HEK293 (cell line): ENCODE measurements around the gene RILP.

Experiments
- BCL11B ChIP-seq: fragments of 450-650 bp; formaldehyde crosslinking; IDR thresholded peaks from 2 replicates; pipeline ENCODE4 v1.5.1; 2016; ENCODE audit warnings: low read depth, missing biosample characterization, missing genetic modification characterization
- KLF8 ChIP-seq: fragments of 450-650 bp; formaldehyde crosslinking; IDR thresholded peaks from 2 replicates; pipeline ENCODE4 v1.5.1; 2016; ENCODE audit warnings: missing biosample characterization, missing genetic modification characterization
- PRDM10 ChIP-seq: fragments of 450-650 bp; formaldehyde crosslinking; IDR thresholded peaks from 2 replicates; pipeline ENCODE4 v1.5.1; 2016; ENCODE audit warnings: missing biosample characterization, missing genetic modification characterization
- RBAK ChIP-seq: fragments of 450-650 bp; formaldehyde crosslinking; IDR thresholded peaks from 2 replicates; pipeline ENCODE4 v1.5.1; 2016; ENCODE audit warnings: missing biosample characterization, missing genetic modification characterization
- SETDB1 ChIP-seq: IDR thresholded peaks from one replicate; pipeline ENCODE4 v1.6.1; 2017; ENCODE audit warnings: mild to moderate bottlenecking, low read length, moderate library complexity, mixed read lengths; ENCODE audit not compliant: insufficient read length
- ZBTB20 ChIP-seq: fragments of 450-650 bp; formaldehyde crosslinking; IDR thresholded peaks from 2 replicates; pipeline ENCODE4 v1.5.1; 2016; ENCODE audit warnings: missing biosample characterization, missing genetic modification characterization
- ZEB2 ChIP-seq: fragments of 450-650 bp; formaldehyde crosslinking; IDR thresholded peaks from 2 replicates; pipeline ENCODE4 v1.5.1; 2016; ENCODE audit warnings: missing biosample characterization, missing genetic modification characterization
- ZFP69B ChIP-seq: fragments of 450-650 bp; formaldehyde crosslinking; IDR thresholded peaks from 2 replicates; pipeline ENCODE4 v1.5.1; 2016; ENCODE audit warnings: missing biosample characterization, missing genetic modification characterization
- ZIC2 ChIP-seq: fragments of 450-650 bp; formaldehyde crosslinking; IDR thresholded peaks from 2 replicates; pipeline ENCODE4 v1.5.1; 2016; ENCODE audit warnings: missing biosample characterization, missing genetic modification characterization
- ZNF112 ChIP-seq: fragments of 450-650 bp; formaldehyde crosslinking; IDR thresholded peaks from 2 replicates; pipeline ENCODE4 v1.5.0; 2017; ENCODE audit warnings: missing biosample characterization, missing genetic modification characterization
- ZNF175 ChIP-seq: fragments of 450-650 bp; formaldehyde crosslinking; IDR thresholded peaks from 2 replicates; pipeline ENCODE4 v1.5.1; 2016; ENCODE audit warnings: missing biosample characterization, missing genetic modification characterization
- ZNF18 ChIP-seq: fragments of 450-650 bp; formaldehyde crosslinking; IDR thresholded peaks from 2 replicates; pipeline ENCODE4 v1.5.1; 2016; ENCODE audit warnings: missing biosample characterization, missing genetic modification characterization
- ZNF211 ChIP-seq: fragments of 450-650 bp; formaldehyde crosslinking; IDR thresholded peaks from 2 replicates; pipeline ENCODE4 v1.5.1; 2016; ENCODE audit warnings: low read depth, missing biosample characterization, missing genetic modification characterization
- ZNF449 ChIP-seq: fragments of 450-650 bp; formaldehyde crosslinking; IDR thresholded peaks from 2 replicates; pipeline ENCODE4 v1.5.1; 2017; ENCODE audit warnings: missing biosample characterization, mild to moderate bottlenecking, missing genetic modification characterization, moderate library complexity
- ZNF514 ChIP-seq: fragments of 450-650 bp; formaldehyde crosslinking; IDR thresholded peaks from 2 replicates; pipeline ENCODE4 v1.5.1; 2016; ENCODE audit warnings: missing biosample characterization, missing genetic modification characterization
- ZNF624 ChIP-seq: fragments of 450-650 bp; formaldehyde crosslinking; IDR thresholded peaks from 2 replicates; pipeline ENCODE4 v1.5.1; 2017; ENCODE audit warnings: missing biosample characterization, missing genetic modification characterization
- ZNF626 ChIP-seq: fragments of 450-650 bp; sonication (Bioruptor Pico); formaldehyde crosslinking; IDR thresholded peaks from 2 replicates; pipeline ENCODE4 v1.5.1; 2018; ENCODE audit warnings: missing biosample characterization, missing genetic modification characterization, inconsistent platforms
- ZNF677 ChIP-seq: fragments of 450-650 bp; IDR thresholded peaks from 2 replicates; pipeline ENCODE4 v1.5.0; 2018; ENCODE audit warnings: missing biosample characterization, mild to moderate bottlenecking, missing genetic modification characterization, moderate library complexity
- ZNF76 ChIP-seq: fragments of 450-650 bp; formaldehyde crosslinking; IDR thresholded peaks from 2 replicates; pipeline ENCODE4; 2016; ENCODE audit warnings: low read depth, missing biosample characterization, missing genetic modification characterization, borderline replicate concordance
- TF ChIP-seq, protein P1 (sequence below): fragments of 450-650 bp; formaldehyde crosslinking; IDR thresholded peaks from 2 replicates; pipeline ENCODE4 v1.5.1; 2016; ENCODE audit warnings: missing biosample characterization, missing genetic modification characterization
- TF ChIP-seq, protein P2 (sequence below): fragments of 450-650 bp; formaldehyde crosslinking; IDR thresholded peaks from 2 replicates; pipeline ENCODE4 v1.5.1; 2016; ENCODE audit warnings: missing biosample characterization, missing genetic modification characterization, borderline replicate concordance
- TF ChIP-seq, protein P3 (sequence below): fragments of 450-650 bp; IDR thresholded peaks from 2 replicates; pipeline ENCODE4 v1.5.1; 2018; ENCODE audit warnings: missing biosample characterization, mild to moderate bottlenecking, missing genetic modification characterization
- TF ChIP-seq, protein P4 (sequence below): fragments of 450-650 bp; formaldehyde crosslinking; IDR thresholded peaks from 2 replicates; pipeline ENCODE4 v1.5.1; 2017; ENCODE audit warnings: missing biosample characterization, missing genetic modification characterization

Gene RILP

GRCh38 chr17:1643293-1643998, 6.2 kb downstream of the RILP start (continued):
- TF ChIP-seq, protein P1, sequence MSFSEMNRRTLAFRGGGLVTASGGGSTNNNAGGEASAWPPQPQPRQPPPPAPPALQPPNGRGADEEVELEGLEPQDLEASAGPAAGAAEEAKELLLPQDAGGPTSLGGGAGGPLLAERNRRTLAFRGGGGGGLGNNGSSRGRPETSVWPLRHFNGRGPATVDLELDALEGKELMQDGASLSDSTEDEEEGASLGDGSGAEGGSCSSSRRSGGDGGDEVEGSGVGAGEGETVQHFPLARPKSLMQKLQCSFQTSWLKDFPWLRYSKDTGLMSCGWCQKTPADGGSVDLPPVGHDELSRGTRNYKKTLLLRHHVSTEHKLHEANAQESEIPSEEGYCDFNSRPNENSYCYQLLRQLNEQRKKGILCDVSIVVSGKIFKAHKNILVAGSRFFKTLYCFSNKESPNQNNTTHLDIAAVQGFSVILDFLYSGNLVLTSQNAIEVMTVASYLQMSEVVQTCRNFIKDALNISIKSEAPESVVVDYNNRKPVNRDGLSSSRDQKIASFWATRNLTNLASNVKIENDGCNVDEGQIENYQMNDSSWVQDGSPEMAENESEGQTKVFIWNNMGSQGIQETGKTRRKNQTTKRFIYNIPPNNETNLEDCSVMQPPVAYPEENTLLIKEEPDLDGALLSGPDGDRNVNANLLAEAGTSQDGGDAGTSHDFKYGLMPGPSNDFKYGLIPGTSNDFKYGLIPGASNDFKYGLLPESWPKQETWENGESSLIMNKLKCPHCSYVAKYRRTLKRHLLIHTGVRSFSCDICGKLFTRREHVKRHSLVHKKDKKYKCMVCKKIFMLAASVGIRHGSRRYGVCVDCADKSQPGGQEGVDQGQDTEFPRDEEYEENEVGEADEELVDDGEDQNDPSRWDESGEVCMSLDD (tag by site-specific recombination) = no peak
- TF ChIP-seq ZNF112 = no peak
- TF ChIP-seq ZNF175 = no peak
- TF ChIP-seq ZNF76 = no peak
- no peak for TF ChIP-seq PRDM10 (tag by site-specific recombination)
- no peak for TF ChIP-seq ZNF449
- no peak for TF ChIP-seq ZNF624 (tag by site-specific recombination)
- no peak for TF ChIP-seq ZNF514 (tag by site-specific recombination)
- no peak for TF ChIP-seq ZNF677 (tag by site-specific recombination)
- no peak for TF ChIP-seq ZNF211
- no peak for TF ChIP-seq KLF8 (tag by site-specific recombination)
- no peak for TF ChIP-seq RBAK (tag by site-specific recombination)
- TF ChIP-seq, protein P2, sequence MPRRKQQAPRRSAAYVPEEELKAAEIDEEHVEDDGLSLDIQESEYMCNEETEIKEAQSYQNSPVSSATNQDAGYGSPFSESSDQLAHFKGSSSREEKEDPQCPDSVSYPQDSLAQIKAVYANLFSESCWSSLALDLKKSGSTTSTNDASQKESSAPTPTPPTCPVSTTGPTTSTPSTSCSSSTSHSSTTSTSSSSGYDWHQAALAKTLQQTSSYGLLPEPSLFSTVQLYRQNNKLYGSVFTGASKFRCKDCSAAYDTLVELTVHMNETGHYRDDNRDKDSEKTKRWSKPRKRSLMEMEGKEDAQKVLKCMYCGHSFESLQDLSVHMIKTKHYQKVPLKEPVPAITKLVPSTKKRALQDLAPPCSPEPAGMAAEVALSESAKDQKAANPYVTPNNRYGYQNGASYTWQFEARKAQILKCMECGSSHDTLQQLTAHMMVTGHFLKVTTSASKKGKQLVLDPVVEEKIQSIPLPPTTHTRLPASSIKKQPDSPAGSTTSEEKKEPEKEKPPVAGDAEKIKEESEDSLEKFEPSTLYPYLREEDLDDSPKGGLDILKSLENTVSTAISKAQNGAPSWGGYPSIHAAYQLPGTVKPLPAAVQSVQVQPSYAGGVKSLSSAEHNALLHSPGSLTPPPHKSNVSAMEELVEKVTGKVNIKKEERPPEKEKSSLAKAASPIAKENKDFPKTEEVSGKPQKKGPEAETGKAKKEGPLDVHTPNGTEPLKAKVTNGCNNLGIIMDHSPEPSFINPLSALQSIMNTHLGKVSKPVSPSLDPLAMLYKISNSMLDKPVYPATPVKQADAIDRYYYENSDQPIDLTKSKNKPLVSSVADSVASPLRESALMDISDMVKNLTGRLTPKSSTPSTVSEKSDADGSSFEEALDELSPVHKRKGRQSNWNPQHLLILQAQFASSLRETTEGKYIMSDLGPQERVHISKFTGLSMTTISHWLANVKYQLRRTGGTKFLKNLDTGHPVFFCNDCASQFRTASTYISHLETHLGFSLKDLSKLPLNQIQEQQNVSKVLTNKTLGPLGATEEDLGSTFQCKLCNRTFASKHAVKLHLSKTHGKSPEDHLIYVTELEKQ (tag by site-specific recombination) = no peak
- peak; percentile 39 for TF ChIP-seq ZIC2 (tag by site-specific recombination)
- TF ChIP-seq, protein P3, sequence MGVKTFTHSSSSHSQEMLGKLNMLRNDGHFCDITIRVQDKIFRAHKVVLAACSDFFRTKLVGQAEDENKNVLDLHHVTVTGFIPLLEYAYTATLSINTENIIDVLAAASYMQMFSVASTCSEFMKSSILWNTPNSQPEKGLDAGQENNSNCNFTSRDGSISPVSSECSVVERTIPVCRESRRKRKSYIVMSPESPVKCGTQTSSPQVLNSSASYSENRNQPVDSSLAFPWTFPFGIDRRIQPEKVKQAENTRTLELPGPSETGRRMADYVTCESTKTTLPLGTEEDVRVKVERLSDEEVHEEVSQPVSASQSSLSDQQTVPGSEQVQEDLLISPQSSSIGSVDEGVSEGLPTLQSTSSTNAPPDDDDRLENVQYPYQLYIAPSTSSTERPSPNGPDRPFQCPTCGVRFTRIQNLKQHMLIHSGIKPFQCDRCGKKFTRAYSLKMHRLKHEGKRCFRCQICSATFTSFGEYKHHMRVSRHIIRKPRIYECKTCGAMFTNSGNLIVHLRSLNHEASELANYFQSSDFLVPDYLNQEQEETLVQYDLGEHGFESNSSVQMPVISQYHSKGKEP (tag by site-specific recombination) = peak; percentile 98
- 0 out of 2 replicates have a peak, but pooled peaks have one; percentile 2 for TF ChIP-seq ZBTB20 (tag by site-specific recombination)
- no peak for TF ChIP-seq ZEB2
- TF ChIP-seq ZFP69B (tag by site-specific recombination) = no peak
- no peak for TF ChIP-seq ZNF626 (tag by site-specific recombination)
- TF ChIP-seq ZNF18 (tag by site-specific recombination) = no peak
- TF ChIP-seq, protein P4, sequence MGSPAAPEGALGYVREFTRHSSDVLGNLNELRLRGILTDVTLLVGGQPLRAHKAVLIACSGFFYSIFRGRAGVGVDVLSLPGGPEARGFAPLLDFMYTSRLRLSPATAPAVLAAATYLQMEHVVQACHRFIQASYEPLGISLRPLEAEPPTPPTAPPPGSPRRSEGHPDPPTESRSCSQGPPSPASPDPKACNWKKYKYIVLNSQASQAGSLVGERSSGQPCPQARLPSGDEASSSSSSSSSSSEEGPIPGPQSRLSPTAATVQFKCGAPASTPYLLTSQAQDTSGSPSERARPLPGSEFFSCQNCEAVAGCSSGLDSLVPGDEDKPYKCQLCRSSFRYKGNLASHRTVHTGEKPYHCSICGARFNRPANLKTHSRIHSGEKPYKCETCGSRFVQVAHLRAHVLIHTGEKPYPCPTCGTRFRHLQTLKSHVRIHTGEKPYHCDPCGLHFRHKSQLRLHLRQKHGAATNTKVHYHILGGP (tag by site-specific recombination) = no peak
- no peak for TF ChIP-seq BCL11B (tag by site-specific recombination)
- TF ChIP-seq SETDB1 = no peak
